Stimulated activated CD4-positive, alpha-beta T cell treated with anti-CD3 and anti-CD28 coated beads, Interleukin-4, amount 100 ng/mL, for 4 hours (primary cell): Measurements from ENCODE around the gene ZP2.
"Not testable (repeated sequence)": the region's sequence is repeated elsewhere in the genome, so short reads cannot be mapped to it uniquely, and the experiment has no call there.

ENCODE experiments used
- DNase-seq, 2 experiments: peaks; one replicate each; pipeline ENCODE4 v3.0.0-alpha.2; 2020

Gene ZP2

DNA sequence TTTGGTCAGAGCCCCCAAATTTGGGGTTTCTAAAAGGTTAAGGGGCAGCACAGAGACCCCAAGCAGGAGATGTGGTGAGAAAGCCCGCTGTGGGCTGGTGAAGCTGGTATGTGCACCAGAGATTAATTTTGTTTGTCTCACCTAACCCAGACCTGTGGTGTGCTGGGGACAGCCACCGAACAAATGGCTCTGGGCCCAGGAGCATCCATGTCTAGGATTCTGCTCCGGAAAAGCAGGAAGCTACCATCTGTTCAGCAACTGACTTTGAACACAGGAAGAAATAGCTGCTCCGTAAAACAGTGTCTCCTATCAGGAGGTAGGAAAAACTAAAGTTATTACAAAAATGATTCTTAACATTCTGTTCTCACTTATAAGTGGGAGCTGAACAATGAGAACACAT is 2.7 kb upstream of the ZP2 start:
- no peak for DNase-seq

DNA sequence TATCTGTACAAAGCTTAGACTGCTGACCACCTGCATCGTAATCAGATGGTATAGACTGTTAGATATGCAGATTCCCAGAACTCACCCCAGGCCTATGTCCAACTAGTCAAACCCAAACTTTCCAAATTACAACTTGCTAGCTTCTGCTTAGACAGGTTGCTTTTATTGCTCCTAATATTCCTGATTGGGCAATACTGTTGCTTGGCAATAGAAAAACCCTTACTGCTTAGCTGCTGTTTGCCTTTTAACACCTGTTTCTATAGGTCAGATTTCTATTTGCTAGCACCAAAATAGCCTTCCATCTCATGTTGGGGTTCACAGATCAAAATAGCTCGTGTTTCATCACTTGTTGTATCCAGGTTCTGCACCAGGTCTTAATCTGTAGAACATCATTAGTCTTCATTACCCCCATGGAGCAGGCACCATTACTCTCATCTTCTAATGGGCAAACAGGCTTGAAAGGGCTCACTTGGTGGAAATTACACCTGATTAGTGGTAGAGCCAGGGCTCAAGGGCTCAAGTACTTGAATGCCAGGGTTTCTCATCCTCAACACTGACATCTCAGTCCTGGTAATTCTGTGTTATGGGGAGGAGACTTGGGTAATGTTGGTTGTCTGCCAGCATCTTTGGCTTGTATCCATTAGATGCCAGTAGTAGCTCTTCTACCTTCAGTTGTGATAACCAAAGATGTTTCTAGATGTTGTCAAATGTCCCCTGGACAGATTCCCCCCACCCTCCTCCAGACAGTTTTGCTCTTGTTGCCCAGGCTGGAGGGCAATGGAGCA is 2.7 kb downstream of the ZP2 start:
- DNase-seq, result no peak

DNA sequence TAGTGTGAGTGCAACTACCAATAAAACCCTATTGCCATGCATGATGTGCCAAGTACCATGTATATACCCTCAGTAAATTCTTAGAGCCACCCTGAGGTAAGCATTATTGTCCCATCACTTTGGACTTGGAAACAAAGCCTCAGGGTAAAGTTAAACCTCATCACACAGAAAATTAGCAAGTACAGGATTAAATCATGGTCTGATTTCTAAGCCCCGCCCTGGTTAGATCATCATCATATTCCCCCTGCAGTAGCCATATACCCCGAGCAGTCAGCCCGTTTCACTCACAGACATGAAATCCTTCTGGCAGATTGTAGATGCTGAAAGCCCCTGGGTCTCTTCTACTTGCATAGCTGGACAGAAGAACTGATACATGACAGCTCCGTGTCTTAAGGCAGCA is 4.8 kb downstream of the ZP2 start:
- DNase-seq, result no peak

DNA sequence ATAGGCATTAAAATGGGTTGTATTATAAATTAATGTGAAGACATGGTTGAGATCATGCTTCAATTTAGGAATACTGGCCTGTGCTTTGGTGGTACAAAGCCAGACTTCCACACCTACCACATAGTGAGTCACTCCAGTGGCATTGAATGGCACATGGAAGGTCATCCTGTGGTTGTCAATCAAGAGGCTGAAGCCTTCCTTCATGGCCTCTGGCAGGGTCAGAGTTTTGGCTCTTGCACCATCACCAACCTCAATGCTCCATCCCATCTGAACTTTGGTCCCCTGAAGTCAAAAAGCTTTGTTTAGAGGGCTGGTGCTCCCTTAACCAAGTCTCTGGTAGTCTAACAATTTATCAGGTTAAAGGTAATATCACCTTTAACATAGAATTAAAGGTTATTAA is 6.1 kb downstream of the ZP2 start:
- DNase-seq, result no peak

DNA sequence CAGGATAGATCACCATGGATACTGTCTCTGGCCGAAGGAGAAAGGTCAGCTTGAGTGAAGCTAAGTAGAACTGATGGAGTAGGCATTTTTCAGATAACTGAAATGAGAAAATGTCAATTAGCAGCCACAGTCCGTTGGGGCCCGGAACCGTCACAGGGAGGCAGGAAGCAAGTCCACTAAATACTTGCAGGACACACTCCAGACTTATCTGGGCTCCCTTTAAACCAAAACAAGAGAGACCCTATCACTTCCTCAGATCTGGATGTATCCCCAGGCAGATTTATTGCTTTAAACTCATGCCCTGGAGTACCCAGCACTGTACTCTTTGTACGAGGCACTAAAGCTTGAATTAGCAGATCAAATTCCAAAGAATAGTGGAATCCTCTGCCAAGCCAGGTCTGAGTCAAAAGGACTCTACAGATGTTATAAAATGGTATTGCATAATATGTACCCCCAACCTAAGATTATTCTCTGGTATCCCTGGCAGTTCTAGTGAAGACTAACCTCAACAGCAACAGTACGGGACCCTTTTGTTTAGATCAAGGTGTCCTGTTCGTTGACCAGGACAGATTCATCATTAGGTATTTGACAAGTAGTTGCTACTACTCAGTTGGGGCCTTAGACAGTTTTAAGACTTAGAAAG is 8.1 kb downstream of the ZP2 start:
- DNase-seq, result no peak

DNA sequence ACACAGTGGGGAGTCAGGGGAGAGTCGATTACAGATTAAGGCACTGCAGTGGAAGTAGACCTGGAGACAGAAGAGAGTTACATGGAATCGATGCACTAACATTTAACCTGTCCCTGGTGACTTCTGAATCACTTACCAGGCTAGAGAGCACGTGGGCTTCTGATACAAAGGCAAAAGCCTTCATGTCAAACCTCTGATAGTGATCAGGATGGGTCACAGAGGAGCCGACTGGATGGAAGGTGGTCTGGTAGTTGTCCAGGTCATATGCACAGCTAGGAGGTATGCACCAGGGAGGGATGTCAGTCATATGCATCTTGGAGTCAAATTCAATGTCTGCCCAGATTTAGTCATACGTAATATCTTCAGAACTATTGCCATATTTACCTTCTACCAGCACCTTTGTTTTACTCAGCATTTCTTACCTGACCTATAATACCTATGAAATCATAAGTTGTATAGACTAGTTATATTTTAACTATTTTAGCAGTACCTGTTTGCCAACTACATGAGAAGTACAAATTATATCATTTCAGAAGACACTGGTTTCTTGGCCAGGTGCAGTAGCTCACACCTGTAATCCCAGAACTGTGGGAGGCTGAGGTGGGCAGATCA is 11.7 kb downstream of the ZP2 start:
- no peak for DNase-seq

DNA sequence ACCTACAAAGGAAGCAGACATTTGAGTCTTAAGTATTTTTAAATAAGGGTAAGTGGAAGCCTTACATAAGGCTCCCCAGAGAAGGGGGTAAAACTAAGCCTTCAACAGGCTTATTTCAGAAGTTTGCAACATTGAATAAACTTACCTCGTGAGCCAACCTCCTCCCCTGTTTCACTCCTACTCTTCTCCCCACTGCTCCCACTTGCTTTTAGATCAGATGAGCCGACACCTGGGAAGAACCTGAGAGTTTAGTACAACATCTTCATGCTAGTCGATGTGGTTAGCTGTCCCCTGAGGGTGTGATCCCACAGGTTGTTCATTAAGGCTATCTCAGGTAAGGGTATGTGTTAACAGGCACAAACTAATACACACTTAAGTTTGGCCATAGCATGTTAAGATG is 13.8 kb downstream of the ZP2 start:
- no peak for DNase-seq

DNA sequence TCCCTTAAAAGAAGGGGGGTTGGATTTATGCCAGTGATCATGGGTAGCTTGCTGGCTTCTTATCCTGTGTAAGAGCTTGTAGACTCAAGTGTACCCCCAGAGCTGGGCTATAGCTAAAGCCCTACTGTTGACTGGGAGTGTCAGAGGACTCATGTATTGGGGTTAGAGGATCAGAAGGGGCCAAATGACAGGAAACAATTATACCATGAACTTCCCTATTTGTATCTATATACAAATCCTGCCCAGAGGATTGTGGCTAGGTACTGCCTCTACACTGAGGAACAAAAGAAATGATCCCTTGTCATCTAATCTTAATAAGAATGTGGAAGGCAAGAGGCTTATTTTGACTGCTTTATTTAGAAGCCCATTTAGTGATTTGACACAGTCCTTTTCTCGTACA is 14.3 kb downstream of the ZP2 start:
- DNase-seq, result no peak

DNA sequence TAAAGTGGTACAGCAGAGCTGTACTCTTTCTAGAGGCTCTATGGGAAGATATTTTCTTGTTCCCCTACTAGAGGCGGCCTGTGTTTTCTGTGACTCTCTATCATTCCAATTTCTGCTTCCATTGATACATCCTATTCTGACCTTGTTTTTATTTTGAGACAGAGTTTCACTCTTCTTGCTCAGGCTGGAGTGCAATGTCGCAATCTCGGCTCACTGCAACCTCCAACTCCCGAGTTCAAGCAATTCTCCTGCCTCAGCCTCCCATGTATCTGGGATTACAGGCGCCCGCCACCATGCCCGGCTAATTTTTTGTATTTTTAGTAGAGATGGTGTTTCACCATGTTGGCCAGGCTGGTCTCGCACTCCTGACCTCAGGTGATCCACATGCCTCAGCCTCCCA is 16.0 kb downstream of the ZP2 start:
- DNase-seq, result not testable (repeated sequence)

DNA sequence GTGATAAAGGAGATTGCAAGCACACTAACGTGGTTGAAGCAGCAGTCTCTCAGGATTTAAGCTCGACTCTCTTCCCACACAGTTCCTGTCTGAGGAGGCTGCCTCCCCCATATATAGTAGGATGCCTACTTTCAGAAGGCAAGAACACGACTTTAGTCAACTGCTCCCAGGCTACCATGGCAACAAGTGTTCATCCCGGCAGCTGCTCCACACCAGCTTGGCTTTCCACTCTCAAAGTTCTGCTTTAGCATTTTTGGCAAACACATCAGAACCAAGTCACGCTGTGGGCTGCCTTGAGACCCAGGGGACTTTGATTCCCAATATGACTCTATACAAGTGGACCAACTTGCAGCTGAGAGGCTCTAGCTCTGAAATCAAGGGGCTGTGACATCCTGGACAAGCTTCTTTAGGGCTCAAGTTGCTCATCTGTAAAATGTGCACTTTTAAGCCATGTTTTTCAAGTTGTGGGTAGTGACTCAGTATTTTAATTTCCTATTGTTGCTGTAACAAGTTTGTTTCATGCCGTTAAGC is 16.5 kb downstream of the ZP2 start:
- DNase-seq, result no peak

DNA sequence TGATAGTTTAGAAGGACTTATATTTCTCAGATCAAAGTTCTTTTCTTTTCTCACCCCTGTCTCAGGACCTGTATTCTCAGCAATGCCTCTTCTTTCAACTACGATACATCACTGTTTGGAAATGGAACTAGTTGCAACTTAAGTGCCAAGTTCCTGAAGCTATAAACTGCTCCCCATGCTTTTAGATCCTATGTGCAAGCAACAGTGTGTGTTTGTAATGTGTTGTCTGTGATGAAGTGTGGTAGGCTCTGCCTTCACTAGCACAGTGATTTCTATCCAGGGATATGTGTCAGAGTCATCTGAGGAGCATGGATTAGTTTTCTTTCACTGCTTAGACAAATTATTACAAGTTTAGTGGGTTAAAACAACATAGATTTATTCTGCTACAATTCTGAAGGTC is 18.4 kb downstream of the ZP2 start:
- no peak for DNase-seq

DNA sequence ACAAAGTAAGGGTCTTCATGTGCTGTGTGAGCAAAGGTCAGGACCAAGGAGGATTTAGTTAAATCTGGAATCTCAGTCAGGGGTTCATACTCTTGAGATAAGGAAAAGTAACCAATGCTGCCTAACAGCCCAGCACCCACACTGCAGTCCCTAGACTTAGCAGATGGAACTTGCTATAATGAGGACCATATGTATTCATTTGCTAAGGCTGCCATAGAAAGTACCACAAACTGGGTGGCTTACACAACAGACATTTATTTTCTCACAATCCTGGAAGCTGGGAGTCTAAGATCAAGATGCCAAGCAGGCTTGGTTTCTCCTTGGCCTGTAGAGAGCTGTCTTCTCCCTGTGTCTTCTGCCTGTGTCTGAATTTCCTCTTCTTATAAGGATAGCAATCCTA is 20.8 kb downstream of the ZP2 start:
- DNase-seq, result no peak

DNA sequence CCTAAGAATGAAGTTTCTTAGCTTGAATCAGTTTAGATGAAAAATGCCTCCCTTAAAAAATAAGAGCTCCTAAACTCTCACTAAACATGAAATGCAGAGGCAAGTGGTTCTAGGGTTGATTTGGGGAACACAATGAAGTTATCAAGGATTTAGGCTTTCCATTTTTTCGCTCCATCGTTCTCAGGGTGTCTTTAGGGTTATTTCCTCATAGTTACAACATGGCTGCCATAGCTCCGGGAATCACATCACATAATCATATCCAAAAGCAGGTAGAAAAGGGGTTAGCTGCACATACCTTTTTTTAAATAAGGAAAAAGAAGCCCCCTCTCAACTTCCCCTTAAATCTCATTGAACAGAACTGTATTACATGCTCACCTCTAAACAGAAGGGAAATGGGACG is 21.4 kb downstream of the ZP2 start:
- no peak for DNase-seq

DNA sequence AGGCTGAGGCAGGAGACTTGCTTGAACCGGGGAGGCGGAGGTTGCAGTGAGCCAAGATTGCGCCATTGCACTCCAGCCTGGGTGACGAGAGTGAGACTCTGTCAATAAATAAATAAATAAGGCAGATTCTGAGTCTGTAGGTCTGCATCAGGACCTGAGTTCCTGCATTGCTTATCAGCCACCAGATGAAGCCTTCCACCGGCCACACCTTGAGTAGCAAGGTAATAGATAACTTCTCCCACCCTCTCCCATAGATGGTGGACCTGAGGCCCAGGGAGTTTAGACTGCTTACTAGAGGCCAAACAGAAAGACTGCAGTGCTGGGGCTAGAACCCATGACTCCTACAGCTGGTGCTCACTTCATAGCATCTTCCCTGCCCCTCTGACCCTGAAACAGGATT is 22.1 kb downstream of the ZP2 start:
- DNase-seq, result no peak

DNA sequence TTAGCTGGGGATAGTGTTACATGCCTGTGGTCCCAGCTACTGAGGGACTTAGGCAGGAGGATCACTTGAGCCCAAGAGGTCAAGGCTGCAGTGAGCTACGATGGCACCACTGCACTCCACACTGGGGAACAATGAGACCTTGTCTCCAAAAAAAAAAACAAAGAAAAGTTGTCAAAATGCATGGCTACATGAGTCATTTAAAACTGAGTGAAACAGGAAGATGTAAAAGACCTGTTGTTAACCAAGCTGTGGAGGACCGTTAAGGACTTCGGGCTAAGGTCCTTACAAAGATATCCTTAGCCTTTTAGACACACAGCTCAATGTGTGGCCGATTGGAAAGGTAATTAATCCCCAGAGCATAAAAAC is 25.1 kb downstream of the ZP2 start:
- no peak for DNase-seq

DNA sequence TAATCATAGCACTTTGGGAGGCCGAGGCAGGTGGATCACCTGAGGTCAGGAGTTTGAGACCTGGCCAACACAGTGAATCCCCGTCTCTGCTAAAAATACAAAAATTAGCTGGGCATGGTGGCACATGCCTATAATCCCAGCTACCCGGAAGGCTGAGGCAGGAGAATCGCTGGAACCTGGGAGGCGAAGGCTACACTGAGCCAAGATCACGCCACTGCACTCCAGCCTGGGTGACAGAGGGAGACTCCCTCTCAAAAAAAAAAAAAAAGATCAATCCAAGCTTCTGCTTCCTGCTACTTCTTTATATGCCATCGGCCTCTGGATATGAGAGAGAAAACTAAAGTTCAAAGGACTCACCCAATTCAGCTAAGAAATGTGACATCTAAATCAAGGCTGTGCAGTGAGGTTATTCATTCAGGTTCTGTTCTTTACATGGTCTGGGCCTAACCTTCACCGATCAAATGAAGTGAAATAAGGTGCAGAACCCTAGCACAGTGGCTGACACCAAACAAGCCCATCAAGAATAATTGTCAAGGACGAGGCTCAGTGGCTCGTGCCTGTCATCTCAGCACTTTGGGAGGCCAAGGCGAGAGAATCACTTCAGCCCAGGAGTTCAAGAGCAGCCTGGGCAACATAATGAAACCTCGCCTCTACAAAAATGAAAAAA is 25.6 kb downstream of the ZP2 start:
- no peak for DNase-seq

DNA sequence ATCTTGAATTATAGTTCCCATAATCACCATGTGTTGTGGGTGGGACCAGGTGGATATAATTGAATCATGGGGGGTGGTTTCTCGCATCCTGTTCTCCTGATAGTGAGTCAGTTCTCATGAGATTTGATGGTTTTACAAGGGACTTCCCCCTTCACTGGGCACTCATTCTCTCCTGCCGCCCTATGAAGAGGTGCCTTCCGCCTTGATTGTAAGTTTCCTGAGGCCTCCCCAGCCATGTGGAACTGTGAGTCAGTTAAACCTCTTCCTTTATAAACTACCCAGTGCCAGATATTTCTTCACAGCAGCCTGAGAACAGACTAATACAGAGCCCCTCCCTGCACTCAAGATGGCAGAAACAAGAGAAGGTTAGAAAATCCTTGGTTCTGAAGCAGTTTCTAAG is 26.5 kb downstream of the ZP2 start:
- peak in 1 of 2 experiments; percentile 6 for DNase-seq

DNA sequence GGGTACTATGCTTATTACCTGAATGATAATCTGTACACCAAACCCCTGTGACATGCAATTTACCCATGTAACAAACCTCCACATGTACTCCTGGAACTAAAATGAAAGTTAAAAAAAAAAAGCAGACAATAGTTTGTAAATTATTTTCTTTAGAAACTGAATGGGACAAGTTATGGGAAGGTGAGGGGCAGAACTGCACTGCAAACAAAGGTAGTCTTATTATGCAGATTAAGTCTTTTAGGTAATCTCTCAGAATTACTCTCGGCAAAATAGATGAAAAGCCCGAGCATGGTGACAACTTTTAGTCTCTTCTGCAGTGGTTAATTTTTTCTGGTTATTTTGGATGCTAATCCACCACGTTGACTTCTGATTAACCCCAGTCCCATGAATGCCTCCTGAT is 27.4 kb downstream of the ZP2 start:
- no peak for DNase-seq

DNA sequence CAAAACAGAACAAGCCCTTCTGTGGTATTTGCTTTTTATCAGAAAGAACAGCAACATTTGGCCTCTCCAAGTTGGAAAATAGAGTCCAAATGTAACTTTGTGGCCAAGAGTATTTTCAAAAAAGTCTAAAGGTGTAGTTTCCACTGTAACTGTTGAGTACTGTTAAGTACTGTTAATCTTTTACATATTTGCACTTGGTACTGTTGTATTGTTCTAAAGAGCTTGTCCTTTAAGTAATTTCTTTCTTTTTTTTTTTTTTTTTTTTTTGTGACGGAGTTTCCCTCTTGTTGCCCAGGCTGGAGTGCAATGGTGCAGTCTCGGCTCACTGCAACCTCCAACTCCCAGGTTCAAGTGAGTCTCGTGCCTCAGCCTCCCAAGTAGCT is 31.4 kb downstream of the ZP2 start:
- no peak for DNase-seq

DNA sequence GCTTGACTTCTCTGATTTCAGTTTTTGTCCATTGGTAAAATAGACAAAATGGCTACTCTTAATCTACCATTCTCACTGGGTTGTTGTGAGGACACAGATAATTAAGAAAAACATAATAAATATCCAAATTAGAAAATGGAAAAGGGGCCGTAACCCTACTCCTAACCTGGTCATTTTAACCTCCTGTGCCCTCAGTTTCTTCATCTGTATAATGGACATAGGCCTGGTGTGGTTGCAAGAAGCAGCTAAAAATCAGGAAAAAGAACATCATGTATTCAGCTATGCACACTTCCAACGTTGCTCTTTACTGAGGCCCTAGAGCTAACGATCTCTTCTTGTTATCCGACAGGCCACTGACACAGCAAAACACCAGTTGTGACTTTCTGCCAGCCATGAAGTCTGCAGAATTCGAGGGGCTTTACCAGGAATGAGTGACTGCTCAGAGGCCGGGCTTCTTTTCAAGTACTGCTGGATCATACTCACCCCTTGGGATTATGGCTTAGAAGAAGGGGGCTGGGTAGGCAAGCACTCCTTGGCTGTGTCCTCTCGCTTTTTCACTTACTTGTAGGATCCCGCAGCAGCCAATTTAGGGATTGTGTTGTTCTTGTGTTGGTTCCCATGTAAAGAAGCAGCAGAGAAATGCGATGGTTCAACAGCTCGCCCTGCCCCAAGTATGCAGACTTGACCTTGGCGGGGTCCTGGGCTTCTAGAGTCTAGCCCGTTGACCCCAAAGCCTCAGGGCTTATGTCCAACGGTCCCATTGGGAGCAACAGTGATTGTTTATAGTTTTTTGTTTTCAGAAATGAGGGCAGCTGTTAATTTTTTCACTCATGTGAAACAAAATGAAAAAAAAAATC is 32.0 kb downstream of the ZP2 start:
- no peak for DNase-seq

DNA sequence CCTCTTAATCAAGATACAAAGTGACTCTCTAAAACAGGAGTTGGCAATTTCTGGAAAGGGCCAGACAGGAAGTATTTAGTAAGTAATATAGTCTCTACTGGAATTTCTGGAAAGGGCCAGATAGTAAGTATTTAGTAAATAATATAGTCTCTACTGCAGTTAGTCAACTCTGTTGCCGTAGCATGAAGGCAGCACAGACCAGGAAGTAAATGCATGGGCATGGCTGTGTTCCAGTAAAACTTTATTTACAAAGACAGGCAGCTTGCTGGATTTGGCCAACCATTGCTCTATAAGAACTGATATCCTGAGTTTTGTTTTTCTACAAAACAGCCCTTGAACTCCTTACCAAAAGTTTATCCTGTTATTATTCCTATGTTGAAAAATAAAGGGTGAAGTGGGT is 36.0 kb downstream of the ZP2 start:
- DNase-seq, result no peak

DNA sequence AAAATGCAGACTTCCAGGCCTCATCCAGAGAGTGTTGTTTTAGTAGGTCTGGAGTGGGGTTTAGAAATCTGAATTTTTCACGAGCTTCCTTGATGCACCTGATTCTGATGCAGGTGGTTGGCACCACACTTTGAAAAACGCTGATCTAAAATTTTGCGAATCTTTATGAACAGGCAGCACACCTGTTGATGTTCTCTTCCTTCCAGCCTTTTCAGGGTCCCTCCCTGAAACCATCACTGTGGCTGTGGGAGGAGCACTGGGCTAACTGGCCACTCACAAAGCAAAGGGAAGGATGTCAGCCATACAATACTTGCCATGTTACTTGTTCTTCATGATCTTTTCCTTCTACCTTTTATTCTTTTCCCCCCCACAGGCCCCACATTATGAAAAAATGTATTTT is 38.7 kb downstream of the ZP2 start:
- no peak for DNase-seq

DNA sequence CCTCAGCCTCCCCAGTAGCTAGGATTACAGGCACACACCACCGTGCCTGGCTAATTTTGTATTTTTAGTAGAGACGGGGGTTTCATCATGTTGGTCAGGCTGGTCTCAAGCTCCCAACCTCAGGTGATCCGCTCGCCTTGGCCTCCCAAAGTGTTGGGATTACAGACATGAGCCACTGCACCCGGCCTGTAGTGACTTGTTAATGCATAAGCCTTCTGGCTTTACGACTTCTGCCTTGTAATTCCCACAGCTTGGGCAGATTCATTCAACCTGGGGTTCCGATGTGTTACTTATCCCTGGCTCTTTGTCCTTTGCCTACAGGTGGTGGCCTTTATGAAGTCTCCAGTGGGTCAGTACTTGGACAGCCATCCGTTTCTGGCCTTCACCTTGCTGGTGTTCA is 41.3 kb downstream of the ZP2 start:
- DNase-seq, result not testable (repeated sequence)
